Neural cell (in vitro differentiated cells): Measurements from ENCODE around the gene UTP18. TPM values are rescaled to one million over a fixed set of nuclear protein-coding genes. Genes with fewer than 3 reads are reported as not detected.

Experiments
- H2AFZ ChIP-seq: fragments of 200-600, 300-800 bp; sonication (generic), shearing (Covaris generic); 2 replicates; pipeline ENCODE4 v1.6.0; 2014; ENCODE audit warnings: low read depth, mild to moderate bottlenecking, antibody characterized with exemption, low read length, moderate library complexity
- H3F3A ChIP-seq: fragments of 200-600 bp; shearing (Covaris generic); 2 replicates; pipeline ENCODE4 v1.6.1; 2016; ENCODE audit warnings: mild to moderate bottlenecking, moderate library complexity, mixed read lengths, antibody characterized with exemption, low read length; ENCODE audit not compliant: insufficient read depth, poor library complexity, severe bottlenecking
- H3K27ac ChIP-seq: fragments of 200-600, 300-800 bp; sonication (generic), shearing (Covaris generic); 2 replicates; pipeline ENCODE4 v1.5.1; 2014; ENCODE audit warnings: mild to moderate bottlenecking, low read length, moderate library complexity
- H3K27me3 ChIP-seq: fragments of 300-800, 200-600 bp; sonication (generic), shearing (Covaris generic); 2 replicates; pipeline ENCODE4 v1.6.0; 2014; ENCODE audit warnings: mild to moderate bottlenecking, low read depth, low read length, moderate library complexity; ENCODE audit not compliant: insufficient read depth
- H3K36me3 ChIP-seq: fragments of 300-800, 200-600 bp; sonication (generic), shearing (Covaris generic); 2 replicates; pipeline ENCODE4 v1.5.1; 2014; ENCODE audit warnings: mild to moderate bottlenecking, antibody characterized with exemption, low read length, moderate library complexity; ENCODE audit not compliant: insufficient read depth
- H3K4me2 ChIP-seq: fragments of 300-800, 200-600 bp; sonication (generic), shearing (Covaris generic); 2 replicates; pipeline ENCODE4 v1.6.0; 2014; ENCODE audit warnings: mild to moderate bottlenecking, low read length
- H3K4me3 ChIP-seq: fragments of 300-800, 200-600 bp; sonication (generic), shearing (Covaris generic); 2 replicates; pipeline ENCODE4 v1.5.1; 2014; ENCODE audit warnings: mild to moderate bottlenecking, low read length, moderate library complexity
- H3K79me2 ChIP-seq: fragments of 200-600 bp; shearing (Covaris generic); replicated peaks from 2 replicates; pipeline ENCODE4 v1.6.0; 2014; ENCODE audit warnings: mild to moderate bottlenecking, low read length, moderate library complexity; ENCODE audit not compliant: insufficient read depth
- H3K9ac ChIP-seq: fragments of 300-800, 200-600 bp; sonication (generic), shearing (Covaris generic); 2 replicates; pipeline ENCODE4 v1.6.1; 2016; ENCODE audit warnings: mild to moderate bottlenecking, low read length, mixed read lengths
- H3K9me2 ChIP-seq: fragments of 200-600 bp; shearing (Covaris generic); 2 replicates; pipeline ENCODE4 v1.6.1; 2016; ENCODE audit warnings: mild to moderate bottlenecking, low read length, mixed read lengths; ENCODE audit not compliant: insufficient read depth
- H3K9me3 ChIP-seq: fragments of 200-600, 300-800 bp; sonication (generic), shearing (Covaris generic); 2 replicates; pipeline ENCODE4 v1.6.1; 2016; ENCODE audit warnings: mild to moderate bottlenecking, mixed run types, low read length, moderate library complexity, mixed read lengths
- H4K20me1 ChIP-seq: fragments of 200-600 bp; shearing (Covaris generic); 2 replicates; pipeline ENCODE4 v1.6.1; 2016; ENCODE audit warnings: mild to moderate bottlenecking, mixed run types; ENCODE audit not compliant: insufficient read depth
- EP300 ChIP-seq: fragments of 450-650 bp; conservative IDR thresholded peaks from 2 replicates; pipeline ENCODE4 v1.6.1; 2014; ENCODE audit warnings: antibody characterized with exemption, mild to moderate bottlenecking, moderate library complexity; ENCODE audit not compliant: poor library complexity, severe bottlenecking
- EZH2 ChIP-seq: fragments of 200-600, 300-800 bp; shearing (Covaris generic), sonication (generic); IDR thresholded peaks from 2 replicates; pipeline ENCODE4 v1.6.1; 2014; ENCODE audit warnings: antibody characterized with exemption, low read length, borderline replicate concordance, mild to moderate bottlenecking; ENCODE audit not compliant: insufficient read depth, poor library complexity, severe bottlenecking
- MXI1 ChIP-seq: fragments of 450-650 bp; conservative IDR thresholded peaks from 2 replicates; pipeline ENCODE4 v1.6.1; 2014; ENCODE audit warnings: antibody characterized with exemption, mild to moderate bottlenecking; ENCODE audit not compliant: poor library complexity, severe bottlenecking
- POLR2AphosphoS5 ChIP-seq: IDR thresholded peaks from 2 replicates; pipeline ENCODE4 v1.6.1; 2012
- RAD21 ChIP-seq: fragments of 450-650 bp; conservative IDR thresholded peaks from 2 replicates; pipeline ENCODE4 v1.6.1; 2014; ENCODE audit warnings: antibody characterized with exemption, mild to moderate bottlenecking, moderate library complexity
- SMC3 ChIP-seq: fragments of 450-650 bp; conservative IDR thresholded peaks from 2 replicates; pipeline ENCODE4 v1.6.1; 2014; ENCODE audit warnings: antibody characterized with exemption, mild to moderate bottlenecking, moderate library complexity; ENCODE audit not compliant: poor library complexity
- TAF1 ChIP-seq: IDR thresholded peaks from 2 replicates; pipeline ENCODE4 v1.6.1; 2012; ENCODE audit warnings: low read depth
- polyA plus RNA-seq: library from polyadenylated mRNA; depleted of rRNA; stranded (reverse); fragments of >200 nt; gene quantifications from 2 replicates; pipeline ENCODE4 v1.2.3, GENCODE V29; 2014
- TF ChIP-seq, protein P1 (sequence below): IDR thresholded peaks from 2 replicates; pipeline ENCODE4 v1.6.1; 2012; ENCODE audit warnings: borderline replicate concordance
- TF ChIP-seq, protein P2 (sequence below): fragments of 450-650 bp; IDR thresholded peaks from 2 replicates; pipeline ENCODE4 v1.5.1; 2014; ENCODE audit warnings: antibody characterized with exemption, mild to moderate bottlenecking, moderate library complexity; ENCODE audit not compliant: poor library complexity, severe bottlenecking

UTP18 gene
- polyA plus RNA-seq, 1 donor from 2014 or later: 52.1 TPM

DNA sequence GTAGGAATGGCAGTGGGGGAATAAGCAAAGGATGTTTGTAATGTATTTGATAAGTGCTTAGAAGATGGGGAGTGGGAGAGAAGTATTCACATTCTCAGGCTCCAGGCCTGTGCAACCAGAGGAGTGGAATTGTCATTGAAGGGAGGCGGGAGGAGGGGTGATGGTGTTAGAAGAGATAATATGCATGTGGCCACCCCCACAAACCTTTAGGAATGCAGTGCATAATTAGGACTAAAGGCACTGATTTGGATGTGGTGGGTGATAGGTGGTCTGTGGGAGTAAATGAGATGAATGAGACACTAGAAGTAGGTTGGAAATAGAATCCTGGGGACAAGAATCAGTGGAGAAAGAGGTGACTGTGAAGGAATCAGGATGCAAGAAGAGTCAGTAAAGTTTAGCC is 27.1 kb downstream of the UTP18 start:
- Histone ChIP-seq H3K4me2 (no peak overlapping the region), H3K9me3 (no peaks in the 10 kb centered on the region), H3K9me2 (no peaks in the 10 kb centered on the region), H3F3A (no peaks in the 10 kb centered on the region), H4K20me1 (no peaks in the 10 kb centered on the region), H3K9ac (no peak overlapping the region), H2AFZ (no peak overlapping the region), H3K79me2 (no peaks in the 10 kb centered on the region), H3K27me3 (no peaks in the 10 kb centered on the region), H3K27ac (no peak overlapping the region), H3K4me3 (no peak overlapping the region), H3K36me3 (peaks cover 6% of the 10 kb centered on the region)
- TF ChIP-seq, protein P1, sequence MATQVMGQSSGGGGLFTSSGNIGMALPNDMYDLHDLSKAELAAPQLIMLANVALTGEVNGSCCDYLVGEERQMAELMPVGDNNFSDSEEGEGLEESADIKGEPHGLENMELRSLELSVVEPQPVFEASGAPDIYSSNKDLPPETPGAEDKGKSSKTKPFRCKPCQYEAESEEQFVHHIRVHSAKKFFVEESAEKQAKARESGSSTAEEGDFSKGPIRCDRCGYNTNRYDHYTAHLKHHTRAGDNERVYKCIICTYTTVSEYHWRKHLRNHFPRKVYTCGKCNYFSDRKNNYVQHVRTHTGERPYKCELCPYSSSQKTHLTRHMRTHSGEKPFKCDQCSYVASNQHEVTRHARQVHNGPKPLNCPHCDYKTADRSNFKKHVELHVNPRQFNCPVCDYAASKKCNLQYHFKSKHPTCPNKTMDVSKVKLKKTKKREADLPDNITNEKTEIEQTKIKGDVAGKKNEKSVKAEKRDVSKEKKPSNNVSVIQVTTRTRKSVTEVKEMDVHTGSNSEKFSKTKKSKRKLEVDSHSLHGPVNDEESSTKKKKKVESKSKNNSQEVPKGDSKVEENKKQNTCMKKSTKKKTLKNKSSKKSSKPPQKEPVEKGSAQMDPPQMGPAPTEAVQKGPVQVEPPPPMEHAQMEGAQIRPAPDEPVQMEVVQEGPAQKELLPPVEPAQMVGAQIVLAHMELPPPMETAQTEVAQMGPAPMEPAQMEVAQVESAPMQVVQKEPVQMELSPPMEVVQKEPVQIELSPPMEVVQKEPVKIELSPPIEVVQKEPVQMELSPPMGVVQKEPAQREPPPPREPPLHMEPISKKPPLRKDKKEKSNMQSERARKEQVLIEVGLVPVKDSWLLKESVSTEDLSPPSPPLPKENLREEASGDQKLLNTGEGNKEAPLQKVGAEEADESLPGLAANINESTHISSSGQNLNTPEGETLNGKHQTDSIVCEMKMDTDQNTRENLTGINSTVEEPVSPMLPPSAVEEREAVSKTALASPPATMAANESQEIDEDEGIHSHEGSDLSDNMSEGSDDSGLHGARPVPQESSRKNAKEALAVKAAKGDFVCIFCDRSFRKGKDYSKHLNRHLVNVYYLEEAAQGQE: no peak
- no peak for TF ChIP-seq EZH2
- TF ChIP-seq, protein P2, sequence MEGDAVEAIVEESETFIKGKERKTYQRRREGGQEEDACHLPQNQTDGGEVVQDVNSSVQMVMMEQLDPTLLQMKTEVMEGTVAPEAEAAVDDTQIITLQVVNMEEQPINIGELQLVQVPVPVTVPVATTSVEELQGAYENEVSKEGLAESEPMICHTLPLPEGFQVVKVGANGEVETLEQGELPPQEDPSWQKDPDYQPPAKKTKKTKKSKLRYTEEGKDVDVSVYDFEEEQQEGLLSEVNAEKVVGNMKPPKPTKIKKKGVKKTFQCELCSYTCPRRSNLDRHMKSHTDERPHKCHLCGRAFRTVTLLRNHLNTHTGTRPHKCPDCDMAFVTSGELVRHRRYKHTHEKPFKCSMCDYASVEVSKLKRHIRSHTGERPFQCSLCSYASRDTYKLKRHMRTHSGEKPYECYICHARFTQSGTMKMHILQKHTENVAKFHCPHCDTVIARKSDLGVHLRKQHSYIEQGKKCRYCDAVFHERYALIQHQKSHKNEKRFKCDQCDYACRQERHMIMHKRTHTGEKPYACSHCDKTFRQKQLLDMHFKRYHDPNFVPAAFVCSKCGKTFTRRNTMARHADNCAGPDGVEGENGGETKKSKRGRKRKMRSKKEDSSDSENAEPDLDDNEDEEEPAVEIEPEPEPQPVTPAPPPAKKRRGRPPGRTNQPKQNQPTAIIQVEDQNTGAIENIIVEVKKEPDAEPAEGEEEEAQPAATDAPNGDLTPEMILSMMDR: no peak
- TF ChIP-seq MXI1: no peak
- no peak for TF ChIP-seq SMC3
- TF ChIP-seq EP300: no peak
- TF ChIP-seq POLR2AphosphoS5: no peak
- TF ChIP-seq TAF1: no peak
- no peak for TF ChIP-seq RAD21

DNA sequence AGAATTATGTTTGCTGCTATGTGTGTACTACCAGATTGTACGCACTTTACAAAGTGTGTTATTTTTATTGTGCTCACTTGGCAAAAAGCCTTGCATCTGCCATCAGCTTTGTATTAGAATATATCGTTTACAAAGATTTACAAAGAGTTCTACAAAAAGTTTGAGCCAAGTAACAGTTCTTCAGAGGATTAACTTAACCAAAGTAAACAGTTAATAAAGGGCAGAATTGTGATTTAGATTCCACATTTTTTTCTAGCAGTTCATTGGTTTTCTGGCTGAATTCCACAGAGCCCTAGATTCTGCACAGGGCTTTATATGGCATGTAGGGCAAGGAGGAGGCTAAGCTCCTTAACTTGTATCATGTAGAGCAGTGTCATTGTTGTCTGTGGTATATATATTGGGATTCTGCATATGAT is 29.4 kb downstream of the UTP18 start:
- H3K4me2 ChIP-seq: no peak overlapping the region

More for the DNA sequence above, 29.4 kb downstream of the UTP18 start:
- H3K79me2 ChIP-seq: no peaks in the 10 kb centered on the region
- TF ChIP-seq TAF1 (no peak), POLR2AphosphoS5 (no peak), EZH2 (no peak), EP300 (no peak), SMC3 (no peak), MXI1 (no peak), RAD21 (no peak)
- TF ChIP-seq, protein P2: no peak
- TF ChIP-seq, protein P1: no peak
- no peaks in the 10 kb centered on the region for H3K9me3 ChIP-seq
- no peak overlapping the region for H2AFZ ChIP-seq
- no peak overlapping the region for H3K27ac ChIP-seq
- no peaks in the 10 kb centered on the region for H4K20me1 ChIP-seq
- no peaks in the 10 kb centered on the region for H3K9me2 ChIP-seq
- H3K27me3 ChIP-seq: no peaks in the 10 kb centered on the region
- no peak overlapping the region for H3K9ac ChIP-seq
- H3K4me3 ChIP-seq: no peak overlapping the region
- H3K36me3 ChIP-seq: peaks cover 6% of the 10 kb centered on the region
- no peaks in the 10 kb centered on the region for H3F3A ChIP-seq
